Measurements from ENCODE around the gene TNFSF11.

The TNFSF11 gene

GRCh38 chr13:42561752-42562467 lies 12.0 kb upstream of the TNFSF11 start:
- peak; percentile 67 for DNase-seq

GRCh38 chr13:42567906-42568305 lies 6.0 kb upstream of the TNFSF11 start:
- no peak for DNase-seq

GRCh38 chr13:42569576-42570344 lies 4.2 kb upstream of the TNFSF11 start:
- no peak for DNase-seq

GRCh38 chr13:42571895-42572294 lies 2.1 kb upstream of the TNFSF11 start:
- no peak for DNase-seq

- DNase-seq, result peak; percentile 73
These were observed 721 bp downstream of the TNFSF11 start for GRCh38 chr13:42574435-42575311.

GRCh38 chr13:42575938-42576337 lies 2.0 kb downstream of the TNFSF11 start:
- DNase-seq, result no peak

GRCh38 chr13:42577538-42577937 lies 3.6 kb downstream of the TNFSF11 start:
- no peak for DNase-seq

- no peak for DNase-seq
These were observed 6.7 kb downstream of the TNFSF11 start for GRCh38 chr13:42580644-42581043.

GRCh38 chr13:42581427-42581826 lies 7.5 kb downstream of the TNFSF11 start:
- DNase-seq, result no peak

- DNase-seq, result no peak
These were observed 17.6 kb downstream of the TNFSF11 start for GRCh38 chr13:42591602-42592001.

- DNase-seq, result no peak
These were observed 19.3 kb downstream of the TNFSF11 start for GRCh38 chr13:42592915-42593900.

- DNase-seq, result peak; percentile 45
These were observed 20.7 kb downstream of the TNFSF11 start for GRCh38 chr13:42594481-42595252.

- no peak for DNase-seq
These were observed 21.3 kb downstream of the TNFSF11 start for GRCh38 chr13:42595253-42595571.

- no peak for DNase-seq
These were observed 23.6 kb downstream of the TNFSF11 start for GRCh38 chr13:42597505-42597904.

GRCh38 chr13:42600943-42601342 lies 27.0 kb downstream of the TNFSF11 start:
- DNase-seq, result no peak

- DNase-seq, result no peak
These were observed 29.0 kb downstream of the TNFSF11 start for GRCh38 chr13:42602906-42603305.

- no peak for DNase-seq
These were observed 29.6 kb downstream of the TNFSF11 start for GRCh38 chr13:42603571-42603970.

- DNase-seq, result no peak
These were observed 33.6 kb downstream of the TNFSF11 start for GRCh38 chr13:42607546-42607945.

- DNase-seq, result no peak
These were observed 36.7 kb downstream of the TNFSF11 start for GRCh38 chr13:42610649-42611048.

GRCh38 chr13:42611086-42611779 lies 37.3 kb downstream of the TNFSF11 start:
- DNase-seq, result no peak

Data from stimulated activated CD4-positive, alpha-beta T cell treated with anti-CD3 and anti-CD28 coated beads, Interleukin-1b, Interleukin-23, amount 100 ng/mL, for 48 hours (primary cell).